GM21786 (cell line): ENCODE measurements around the gene IGFBP2.
A peak's percentile ranks its signal among the peaks of the same experiment; 100 is the strongest.

Experiments
- ATAC-seq: cut with Tn5 transposase; IDR thresholded peaks from one replicate; pipeline ENCODE4 v1.9.1; 2021; ENCODE audit not compliant: unreplicated experiment

IGFBP2 gene

GRCh38 chr2:216615298-216616082, 17.7 kb upstream of the IGFBP2 start:
- ATAC-seq: no peak

- no peak for ATAC-seq
These were observed 17.0 kb upstream of the IGFBP2 start for GRCh38 chr2:216616083-216616678.

- no peak for ATAC-seq
These were observed 15.9 kb upstream of the IGFBP2 start for GRCh38 chr2:216617159-216617815.

- no peak for ATAC-seq
These were observed 14.4 kb upstream of the IGFBP2 start for GRCh38 chr2:216618785-216619184.

- no peak for ATAC-seq
These were observed 13.5 kb upstream of the IGFBP2 start for GRCh38 chr2:216619411-216620393.

- ATAC-seq: no peak
These were observed 12.4 kb upstream of the IGFBP2 start for GRCh38 chr2:216620786-216621185.

- ATAC-seq: no peak
These were observed 11.9 kb upstream of the IGFBP2 start for GRCh38 chr2:216621292-216621691.

GRCh38 chr2:216622526-216622925, 10.7 kb upstream of the IGFBP2 start:
- ATAC-seq: no peak

GRCh38 chr2:216624251-216624650, 9.0 kb upstream of the IGFBP2 start:
- no peak for ATAC-seq

GRCh38 chr2:216626168-216626874, 6.9 kb upstream of the IGFBP2 start:
- no peak for ATAC-seq

GRCh38 chr2:216626875-216627245, 6.4 kb upstream of the IGFBP2 start:
- ATAC-seq: no peak

- ATAC-seq: no peak
These were observed 3.4 kb upstream of the IGFBP2 start for GRCh38 chr2:216629784-216630183.

- no peak for ATAC-seq
These were observed 771 bp upstream of the IGFBP2 start for GRCh38 chr2:216632346-216632951.

- ATAC-seq: peak; percentile 14
These were observed 573 bp downstream of the IGFBP2 start for GRCh38 chr2:216633616-216634369.

- no peak for ATAC-seq
These were observed 1.3 kb downstream of the IGFBP2 start for GRCh38 chr2:216634370-216635148.

- no peak for ATAC-seq
These were observed 2.0 kb downstream of the IGFBP2 start for GRCh38 chr2:216635171-216635570.

GRCh38 chr2:216635701-216636550, 2.7 kb downstream of the IGFBP2 start:
- no peak for ATAC-seq
